ENCODE data around the gene ADPRS. TPM values are rescaled to one million over a fixed set of nuclear protein-coding genes. Genes with fewer than 3 reads are reported as not detected.

The ADPRS gene, protein sequence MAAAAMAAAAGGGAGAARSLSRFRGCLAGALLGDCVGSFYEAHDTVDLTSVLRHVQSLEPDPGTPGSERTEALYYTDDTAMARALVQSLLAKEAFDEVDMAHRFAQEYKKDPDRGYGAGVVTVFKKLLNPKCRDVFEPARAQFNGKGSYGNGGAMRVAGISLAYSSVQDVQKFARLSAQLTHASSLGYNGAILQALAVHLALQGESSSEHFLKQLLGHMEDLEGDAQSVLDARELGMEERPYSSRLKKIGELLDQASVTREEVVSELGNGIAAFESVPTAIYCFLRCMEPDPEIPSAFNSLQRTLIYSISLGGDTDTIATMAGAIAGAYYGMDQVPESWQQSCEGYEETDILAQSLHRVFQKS
- total RNA-seq (2022; extraction: Qiagen RNA extraction): 24.8 to 34.2 TPM (median 30.3 TPM) in 5 replicates

GRCh38 chr1:36088577-36089392 lies at the start of gene ADPRS:
Gene ADPRS, plus strand, starts transcription at chr1:36088892. Its CDS starts 13 bp downstream, at chr1:36088905.

DNA sequence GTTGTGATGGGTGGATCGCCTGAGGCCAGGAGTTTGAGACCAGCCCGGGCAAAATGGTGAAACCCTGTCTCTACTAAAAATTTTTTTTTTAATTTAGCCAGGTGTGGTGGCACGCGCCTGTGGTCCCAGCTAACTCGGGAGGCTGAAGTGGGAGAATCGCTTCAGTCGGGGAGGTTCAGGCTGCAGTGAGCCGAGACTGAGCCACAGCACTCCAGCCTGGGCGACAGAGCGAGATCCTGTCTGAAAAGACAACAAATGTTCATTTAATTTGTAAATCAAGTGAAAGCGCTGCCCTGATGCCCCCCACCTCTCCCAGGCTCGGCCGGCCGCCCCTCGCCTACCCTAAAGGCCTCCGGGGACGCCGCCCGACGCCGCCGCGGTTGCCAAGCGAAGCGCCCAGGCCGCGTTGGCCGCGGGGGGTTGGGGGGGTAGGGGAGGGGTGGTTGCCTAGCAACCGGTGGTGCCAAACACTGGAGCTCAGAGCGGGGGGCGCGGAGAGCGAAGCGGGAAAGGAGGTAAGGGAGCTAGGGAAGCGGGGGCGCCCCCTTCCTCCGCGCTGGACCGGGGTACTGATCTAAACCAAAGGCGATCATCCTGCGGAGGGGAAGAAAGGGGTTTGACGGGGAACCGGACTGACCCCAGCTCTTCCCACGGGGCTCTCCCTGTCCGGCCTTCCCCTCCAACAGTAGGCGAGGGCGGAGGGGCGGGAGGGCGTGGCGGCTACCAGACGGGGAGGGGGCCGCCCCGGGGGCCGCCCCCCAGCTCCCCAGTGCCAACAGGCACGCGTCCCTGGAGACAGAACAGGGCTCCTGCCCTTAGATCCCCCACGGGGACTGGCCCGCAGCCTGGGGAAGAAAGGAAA lies 4.8 kb upstream of the ADPRS start, which contains the start of gene TEKT2:
Gene TEKT2, plus strand, starts transcription at position 460 of the 862 bp plus-strand sequence. CDS start 828 bp downstream, outside the sequence.

DNA sequence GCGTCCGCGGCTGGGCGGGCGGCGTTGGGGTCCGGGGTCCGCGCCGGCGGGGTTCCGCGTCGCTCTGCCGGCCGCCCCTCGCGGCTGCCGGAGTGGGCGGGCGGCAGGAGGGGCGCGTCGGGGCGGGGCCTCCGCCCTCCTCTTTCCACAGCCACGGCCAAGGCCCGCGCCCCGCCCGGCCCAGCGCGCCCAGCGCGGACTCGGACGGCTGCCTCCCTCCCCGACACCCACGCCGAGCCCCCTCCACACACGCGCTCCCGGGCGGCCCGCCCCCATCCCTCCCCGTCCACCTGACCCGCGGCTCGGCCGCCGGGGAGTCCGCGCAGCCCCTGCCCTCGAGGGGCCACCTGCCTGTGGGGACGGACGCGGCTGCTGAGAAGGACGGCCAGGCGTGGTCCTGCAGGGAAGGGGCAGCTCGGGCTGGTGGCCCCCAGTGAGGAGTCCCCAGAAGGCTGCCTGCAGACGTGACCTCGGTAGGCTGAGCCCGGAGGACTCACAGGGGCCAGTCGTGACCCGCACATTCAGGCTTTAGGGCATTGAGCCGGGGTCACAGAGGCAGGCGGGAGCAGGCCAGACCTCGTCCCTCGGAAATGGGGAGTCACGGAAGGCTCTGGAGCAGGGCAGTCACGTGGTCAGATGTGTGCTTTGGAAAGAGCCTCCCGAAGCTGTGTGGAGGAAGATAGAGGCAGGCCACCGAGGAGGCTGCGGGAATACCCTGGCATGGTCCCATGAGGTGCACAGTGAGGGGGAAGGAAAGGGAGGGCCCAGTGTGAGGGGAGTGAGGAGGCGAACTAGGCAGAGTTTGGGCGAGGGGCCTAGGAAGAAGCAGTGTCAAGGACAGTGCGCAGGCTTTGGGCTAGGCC lies 36.7 kb downstream of the ADPRS start, which contains the start of gene COL8A2:
Gene COL8A2, minus strand, starts transcription at position 94 of the 863 bp plus-strand sequence. CDS start 24,980 bp downstream, outside the sequence.

Other genes with a start within 250 kb of the ADPRS start
- gene AGO1, start 205.7 kb upstream of the ADPRS start, total RNA-seq (2022; extraction: Qiagen RNA extraction): 3.0 to 4.8 TPM (median 4.0 TPM) in 5 replicates
- gene AGO3, start 157.8 kb upstream of the ADPRS start, total RNA-seq (2022; extraction: Qiagen RNA extraction): 5.8 to 7.7 TPM (median 6.5 TPM) in 5 replicates
- 0.09 TPM in 1 of 5 replicates, not detected in the others for gene TEKT2, start 4.8 kb upstream of the ADPRS start, total RNA-seq (2022; extraction: Qiagen RNA extraction)
- gene COL8A2, start 36.3 kb downstream of the ADPRS start, total RNA-seq (2022; extraction: Qiagen RNA extraction): 0.08 to 0.17 TPM (median 0.11 TPM) in 5 replicates
- gene TRAPPC3, start 60.6 kb downstream of the ADPRS start, total RNA-seq (2022; extraction: Qiagen RNA extraction): 80.4 to 90.8 TPM (median 82.6 TPM) in 5 replicates
- gene MAP7D1, start 67.3 kb downstream of the ADPRS start, total RNA-seq (2022; extraction: Qiagen RNA extraction): 210 to 248 TPM (median 238 TPM) in 5 replicates
- 63.9 to 88.8 TPM (median 69.6 TPM) in 5 replicates for gene THRAP3, start 135.6 kb downstream of the ADPRS start, total RNA-seq (2022; extraction: Qiagen RNA extraction)
- gene SH3D21, start 217.5 kb downstream of the ADPRS start, total RNA-seq (2022; extraction: Qiagen RNA extraction): 2.0 to 3.4 TPM (median 2.6 TPM) in 5 replicates
- 10.7 to 26.0 TPM (median 24.6 TPM) in 5 replicates for gene EVA1B, start 234.8 kb downstream of the ADPRS start, total RNA-seq (2022; extraction: Qiagen RNA extraction)